ENCODE results near the gene PRKAG2.

Gene PRKAG2

GRCh38 chr7:151809146-151809863, 67.6 kb downstream of the PRKAG2 start:
- Histone ChIP-seq H3K9me3 (ENCODE audit: control insufficient read depth, low read length) (peaks cover 5% of the 10 kb centered on the region), H3K27me3 (replicated peaks; ENCODE audit: control insufficient read depth, insufficient read depth, low read length) (peaks cover 36% of the 10 kb centered on the region), H3K4me1 (ENCODE audit: control insufficient read depth, insufficient read depth, low read length) (no peaks in the 10 kb centered on the region), H3K36me3 (ENCODE audit: control insufficient read depth, insufficient read depth, low read length, severe bottlenecking) (no peaks in the 10 kb centered on the region), H3K4me3 (ENCODE audit: low read length) (no peak overlapping the region), H3K9ac (ENCODE audit: low read length) (no peak overlapping the region)
- DNase-seq (ENCODE audit: low read depth) = no peak

GRCh38 chr7:151808400-151809145, 68.3 kb downstream of the PRKAG2 start:
- H3K9me3 ChIP-seq (ENCODE audit: control insufficient read depth, low read length) = peaks cover 5% of the 10 kb centered on the region
- H3K4me1 ChIP-seq (ENCODE audit: control insufficient read depth, insufficient read depth, low read length) = no peaks in the 10 kb centered on the region
- DNase-seq (ENCODE audit: low read depth) = no peak
- no peaks in the 10 kb centered on the region for H3K36me3 ChIP-seq (ENCODE audit: control insufficient read depth, insufficient read depth, low read length, severe bottlenecking)
- H3K9ac ChIP-seq (ENCODE audit: low read length) = no peak overlapping the region
- peaks cover 33% of the 10 kb centered on the region for H3K27me3 ChIP-seq (replicated peaks; ENCODE audit: control insufficient read depth, insufficient read depth, low read length)
- no peak overlapping the region for H3K4me3 ChIP-seq (ENCODE audit: low read length)

GRCh38 chr7:151807846-151808245, 69.1 kb downstream of the PRKAG2 start:
- peaks cover 33% of the 10 kb centered on the region for H3K27me3 ChIP-seq (replicated peaks; ENCODE audit: control insufficient read depth, insufficient read depth, low read length)
- no peak for DNase-seq (ENCODE audit: low read depth)

GRCh38 chr7:151806952-151807775, 69.8 kb downstream of the PRKAG2 start:
- no peak overlapping the region for H3K9ac ChIP-seq (ENCODE audit: low read length)
- no peaks in the 10 kb centered on the region for H3K36me3 ChIP-seq (ENCODE audit: control insufficient read depth, insufficient read depth, low read length, severe bottlenecking)
- peaks cover 33% of the 10 kb centered on the region for H3K27me3 ChIP-seq (replicated peaks; ENCODE audit: control insufficient read depth, insufficient read depth, low read length)
- DNase-seq (ENCODE audit: low read depth) = no peak
- H3K4me1 ChIP-seq (ENCODE audit: control insufficient read depth, insufficient read depth, low read length) = no peaks in the 10 kb centered on the region
- peaks cover 5% of the 10 kb centered on the region for H3K9me3 ChIP-seq (ENCODE audit: control insufficient read depth, low read length)
- no peak overlapping the region for H3K4me3 ChIP-seq (ENCODE audit: low read length)

More at GRCh38 chr7:151807846-151808245, 69.1 kb downstream of the PRKAG2 start:
- Histone ChIP-seq H3K9ac (ENCODE audit: low read length) (no peak overlapping the region), H3K4me3 (ENCODE audit: low read length) (no peak overlapping the region), H3K9me3 (ENCODE audit: control insufficient read depth, low read length) (peaks cover 5% of the 10 kb centered on the region), H3K4me1 (ENCODE audit: control insufficient read depth, insufficient read depth, low read length) (no peaks in the 10 kb centered on the region), H3K36me3 (ENCODE audit: control insufficient read depth, insufficient read depth, low read length, severe bottlenecking) (no peaks in the 10 kb centered on the region)

GRCh38 chr7:151806204-151806603, 70.7 kb downstream of the PRKAG2 start:
- DNase-seq (ENCODE audit: low read depth) = peak; percentile 8

GRCh38 chr7:151805191-151805590, 71.7 kb downstream of the PRKAG2 start:
- H3K36me3 ChIP-seq (ENCODE audit: control insufficient read depth, insufficient read depth, low read length, severe bottlenecking) = no peaks in the 10 kb centered on the region
- H3K9ac ChIP-seq (ENCODE audit: low read length) = no peak overlapping the region
- peaks cover 5% of the 10 kb centered on the region for H3K9me3 ChIP-seq (ENCODE audit: control insufficient read depth, low read length)
- H3K4me3 ChIP-seq (ENCODE audit: low read length) = no peak overlapping the region
- DNase-seq (ENCODE audit: low read depth) = no peak
- H3K4me1 ChIP-seq (ENCODE audit: control insufficient read depth, insufficient read depth, low read length) = no peaks in the 10 kb centered on the region
- peaks cover 24% of the 10 kb centered on the region for H3K27me3 ChIP-seq (replicated peaks; ENCODE audit: control insufficient read depth, insufficient read depth, low read length)

More at GRCh38 chr7:151806204-151806603, 70.7 kb downstream of the PRKAG2 start:
- Histone ChIP-seq H3K9ac (ENCODE audit: low read length) (no peak overlapping the region), H3K9me3 (ENCODE audit: control insufficient read depth, low read length) (peaks cover 5% of the 10 kb centered on the region), H3K36me3 (ENCODE audit: control insufficient read depth, insufficient read depth, low read length, severe bottlenecking) (no peaks in the 10 kb centered on the region), H3K27me3 (replicated peaks; ENCODE audit: control insufficient read depth, insufficient read depth, low read length) (peaks cover 33% of the 10 kb centered on the region), H3K4me3 (ENCODE audit: low read length) (no peak overlapping the region), H3K4me1 (ENCODE audit: control insufficient read depth, insufficient read depth, low read length) (no peaks in the 10 kb centered on the region)

GRCh38 chr7:151804756-151805155, 72.2 kb downstream of the PRKAG2 start:
- Histone ChIP-seq H3K36me3 (ENCODE audit: control insufficient read depth, insufficient read depth, low read length, severe bottlenecking) (no peaks in the 10 kb centered on the region), H3K4me1 (ENCODE audit: control insufficient read depth, insufficient read depth, low read length) (no peaks in the 10 kb centered on the region), H3K9me3 (ENCODE audit: control insufficient read depth, low read length) (peaks cover 5% of the 10 kb centered on the region), H3K27me3 (replicated peaks; ENCODE audit: control insufficient read depth, insufficient read depth, low read length) (peaks cover 21% of the 10 kb centered on the region), H3K9ac (ENCODE audit: low read length) (no peak overlapping the region), H3K4me3 (ENCODE audit: low read length) (no peak overlapping the region)
- no peak for DNase-seq (ENCODE audit: low read depth)

- Histone ChIP-seq H3K9me3 (ENCODE audit: control insufficient read depth, low read length) (peaks cover 5% of the 10 kb centered on the region), H3K9ac (ENCODE audit: low read length) (no peak overlapping the region), H3K4me3 (ENCODE audit: low read length) (no peak overlapping the region), H3K27me3 (replicated peaks; ENCODE audit: control insufficient read depth, insufficient read depth, low read length) (peaks cover 21% of the 10 kb centered on the region), H3K4me1 (ENCODE audit: control insufficient read depth, insufficient read depth, low read length) (no peaks in the 10 kb centered on the region), H3K36me3 (ENCODE audit: control insufficient read depth, insufficient read depth, low read length, severe bottlenecking) (no peaks in the 10 kb centered on the region)
- DNase-seq (ENCODE audit: low read depth) = no peak
Measured at GRCh38 chr7:151803841-151804240, 73.1 kb downstream of the PRKAG2 start.

- no peaks in the 10 kb centered on the region for H3K36me3 ChIP-seq (ENCODE audit: control insufficient read depth, insufficient read depth, low read length, severe bottlenecking)
- H3K9ac ChIP-seq (ENCODE audit: low read length) = no peak overlapping the region
- peaks cover 5% of the 10 kb centered on the region for H3K9me3 ChIP-seq (ENCODE audit: control insufficient read depth, low read length)
- H3K4me1 ChIP-seq (ENCODE audit: control insufficient read depth, insufficient read depth, low read length) = peaks cover 8% of the 10 kb centered on the region
- no peak for DNase-seq (ENCODE audit: low read depth)
- H3K4me3 ChIP-seq (ENCODE audit: low read length) = no peak overlapping the region
- H3K27me3 ChIP-seq (replicated peaks; ENCODE audit: control insufficient read depth, insufficient read depth, low read length) = peaks cover 21% of the 10 kb centered on the region
Measured at GRCh38 chr7:151802469-151802846, 74.5 kb downstream of the PRKAG2 start.

- Histone ChIP-seq H3K4me1 (ENCODE audit: control insufficient read depth, insufficient read depth, low read length) (peaks cover 12% of the 10 kb centered on the region), H3K27me3 (replicated peaks; ENCODE audit: control insufficient read depth, insufficient read depth, low read length) (peaks cover 16% of the 10 kb centered on the region), H3K4me3 (ENCODE audit: low read length) (no peak overlapping the region), H3K9me3 (ENCODE audit: control insufficient read depth, low read length) (peaks cover 5% of the 10 kb centered on the region), H3K36me3 (ENCODE audit: control insufficient read depth, insufficient read depth, low read length, severe bottlenecking) (no peaks in the 10 kb centered on the region), H3K9ac (ENCODE audit: low read length) (no peak overlapping the region)
- no peak for DNase-seq (ENCODE audit: low read depth)
Measured at GRCh38 chr7:151801782-151802468, 75.0 kb downstream of the PRKAG2 start.
